Coronary artery (tissue), 2 donors: ENCODE measurements around the gene FBL.
A peak's percentile ranks its signal among the peaks of the same experiment; 100 is the strongest.
"Not testable (repeated sequence)": the region's sequence is repeated elsewhere in the genome, so short reads cannot be mapped to it uniquely, and the experiment has no call there.

Source experiments
- DNase-seq: peaks from one replicate; pipeline ENCODE4 v3.0.0-alpha.2; 2017; ENCODE audit warnings: low spot score
- H3K27ac ChIP-seq, 2 donors: fragments of 200-600 bp; sonication (generic); one replicate each; pipeline ENCODE4 v1.5.1; 2016 to 2019
- H3K4me3 ChIP-seq: fragments of 200-600 bp; sonication (generic); 2 replicates; pipeline ENCODE4 v1.5.1; 2016; ENCODE audit warnings: mild to moderate bottlenecking, moderate library complexity
- CTCF ChIP-seq: fragments of 200-600 bp; sonication (generic); IDR thresholded peaks from one replicate; pipeline ENCODE4 v1.5.1; 2019; ENCODE audit warnings: antibody characterized with exemption

The FBL gene

GRCh38 chr19:39845933-39846677, at the start of gene FBL:
FBL (minus strand) TSS chr19:39846379; CDS start chr19:39846300, 79 bp downstream.
- Histone ChIP-seq H3K4me3 (peak within 1 kb of the TSS; percentile 82), H3K27ac (peak within 1 kb of the TSS; percentile 75 to 82)
- DNase-seq, result peak; percentile 95
- no peak for TF ChIP-seq CTCF

- DNase-seq, H3K27ac ChIP-seq: not testable (repeated sequence)
Observed at GRCh38 chr19:39895096-39895495, 48.9 kb upstream of the FBL start.

GRCh38 chr19:39894236-39894606, 48.0 kb upstream of the FBL start:
- not testable (repeated sequence) for H3K27ac ChIP-seq, H3K4me3 ChIP-seq, DNase-seq

More at GRCh38 chr19:39895096-39895495, 48.9 kb upstream of the FBL start:
- not testable (repeated sequence) for H3K4me3 ChIP-seq

GRCh38 chr19:39893366-39894235, 47.4 kb upstream of the FBL start:
- H3K4me3 ChIP-seq, DNase-seq, H3K27ac ChIP-seq: not testable (repeated sequence)

- DNase-seq, H3K27ac ChIP-seq, H3K4me3 ChIP-seq: not testable (repeated sequence)
Observed at GRCh38 chr19:39892506-39892902, 46.3 kb upstream of the FBL start.

GRCh38 chr19:39891660-39892505, 45.7 kb upstream of the FBL start:
- not testable (repeated sequence) for DNase-seq, H3K27ac ChIP-seq
- H3K4me3 ChIP-seq, result peak overlapping the region; percentile 16

GRCh38 chr19:39890755-39891551, 44.8 kb upstream of the FBL start:
- TF ChIP-seq CTCF, result no peak
- no peak overlapping the region for H3K4me3 ChIP-seq
- DNase-seq, result no peak
- no peak overlapping the region for H3K27ac ChIP-seq

GRCh38 chr19:39889872-39890754, 43.9 kb upstream of the FBL start:
- not testable (repeated sequence) for H3K27ac ChIP-seq, H3K4me3 ChIP-seq, DNase-seq

- DNase-seq, H3K27ac ChIP-seq, H3K4me3 ChIP-seq: not testable (repeated sequence)
Observed at GRCh38 chr19:39887456-39887951, 41.3 kb upstream of the FBL start.

- H3K4me3 ChIP-seq, H3K27ac ChIP-seq: not testable (repeated sequence)
- DNase-seq, result peak; percentile 66
Observed at GRCh38 chr19:39885821-39886554, 39.8 kb upstream of the FBL start.

- not testable (repeated sequence) for H3K27ac ChIP-seq, H3K4me3 ChIP-seq, DNase-seq
Observed at GRCh38 chr19:39884721-39885120, 38.5 kb upstream of the FBL start.

- not testable (repeated sequence) for DNase-seq, H3K27ac ChIP-seq, H3K4me3 ChIP-seq
Observed at GRCh38 chr19:39882645-39883044, 36.5 kb upstream of the FBL start.

GRCh38 chr19:39881495-39882110, 35.4 kb upstream of the FBL start:
- not testable (repeated sequence) for H3K4me3 ChIP-seq, H3K27ac ChIP-seq, DNase-seq
